NCI-H2107 treated with DMSO at 0.1 percent for 48 hours (cell line): ENCODE measurements around the gene MAP3K21.

Source experiments
- DNase-seq: peaks from one replicate; lab custom pipeline; 2025; ENCODE audit not compliant: unreplicated experiment; lab: John Stamatoyannopoulos, UW

MAP3K21 gene

GRCh38 chr1:233327651-233328141 is at the start of gene MAP3K21:
MAP3K21 (plus strand) TSS chr1:233327724; CDS start chr1:233328029, 305 bp downstream.
- DNase-seq = peak; percentile 67

DNA sequence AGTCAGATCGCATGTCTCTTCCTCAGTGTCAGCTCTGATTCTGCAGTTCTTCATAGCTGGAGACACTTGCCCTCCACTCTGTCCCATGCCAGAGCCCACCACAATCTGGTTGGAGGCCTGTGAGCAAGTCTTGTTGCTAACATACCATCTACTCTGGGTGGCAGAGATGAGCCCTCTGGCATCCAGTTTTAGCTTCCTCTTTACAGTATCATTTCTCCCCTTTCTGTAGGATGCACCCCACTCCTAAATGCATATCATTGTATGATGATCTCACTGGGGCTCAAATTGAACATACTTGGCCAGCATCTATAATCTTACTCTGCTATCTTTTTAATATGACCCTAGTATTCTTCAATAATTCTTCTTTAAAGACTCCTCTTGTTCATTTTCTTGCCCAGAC is 48.9 kb upstream of the MAP3K21 start:
- DNase-seq = no peak

DNA sequence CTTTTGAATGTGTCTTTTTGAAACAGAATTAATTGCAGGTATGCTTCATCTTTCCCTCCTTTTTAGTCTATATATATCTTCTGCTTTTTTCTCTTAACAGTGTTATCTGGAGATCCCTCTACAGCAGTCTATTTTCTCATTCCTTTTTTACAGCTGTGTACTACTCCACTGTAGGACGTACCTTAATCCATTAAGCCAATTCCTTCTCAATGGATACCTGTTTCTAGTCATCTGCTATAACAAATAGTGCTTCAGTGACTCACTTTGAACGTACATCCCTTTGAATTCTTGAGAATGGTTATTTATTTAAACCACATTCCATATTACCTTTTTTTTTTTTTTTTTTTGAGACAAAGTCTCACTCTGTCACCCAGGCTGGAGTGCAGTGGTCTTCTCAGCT is 47.6 kb upstream of the MAP3K21 start:
- DNase-seq = no peak

DNA sequence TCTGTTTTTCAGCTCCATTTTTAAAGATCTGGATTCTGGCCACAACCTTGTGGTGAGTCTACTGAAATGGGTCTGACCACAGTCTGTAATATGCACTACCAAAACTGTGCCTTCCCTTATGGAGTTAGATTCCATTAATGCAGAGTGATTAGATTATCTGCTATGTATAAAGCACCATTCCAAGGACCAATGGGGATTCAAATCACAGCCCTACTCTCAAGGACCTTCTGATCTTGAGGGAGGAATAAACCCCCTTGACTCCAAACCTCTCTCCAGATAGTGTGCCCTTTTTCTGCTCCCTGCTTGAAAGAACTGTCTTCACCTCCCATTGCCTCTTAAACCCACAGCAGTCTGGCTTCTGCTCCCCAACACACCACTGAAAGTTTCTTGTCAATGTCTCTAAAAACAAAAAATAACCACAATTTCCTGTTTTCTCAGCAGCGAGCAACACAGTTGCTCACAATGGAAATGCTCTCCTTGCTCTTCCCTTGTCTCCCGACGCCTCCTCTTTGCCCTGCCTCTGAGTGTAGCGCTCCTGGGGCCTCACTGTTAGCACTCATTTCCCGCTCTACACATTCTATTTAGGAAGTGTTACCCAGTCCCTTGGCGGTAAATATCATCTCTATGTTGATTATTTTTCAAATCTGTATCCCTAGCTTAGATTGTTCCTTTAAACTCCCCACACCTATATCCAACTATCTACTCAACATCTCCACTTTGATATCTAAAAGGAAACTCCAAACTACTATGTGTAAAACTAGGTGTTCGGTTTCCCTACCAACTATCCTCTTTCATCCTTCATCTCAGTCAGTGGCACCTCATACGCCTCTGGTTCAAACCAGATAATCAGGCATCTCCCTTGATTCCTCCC is 45.6 kb upstream of the MAP3K21 start:
- no peak for DNase-seq

DNA sequence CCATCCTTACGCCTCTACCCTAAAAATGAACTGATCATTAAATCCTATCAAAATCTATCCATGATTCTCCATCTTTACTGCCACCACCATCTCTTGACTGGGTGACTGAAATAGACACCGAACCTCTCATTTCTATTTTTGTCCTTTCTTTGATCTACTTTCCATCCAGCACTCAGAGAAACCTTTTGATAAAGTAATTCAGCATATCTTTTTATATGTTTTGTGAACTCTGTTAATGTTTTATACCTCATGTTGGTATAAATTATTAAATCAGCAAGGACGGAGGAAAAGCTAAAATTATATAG is 45.0 kb upstream of the MAP3K21 start:
- DNase-seq = no peak

GRCh38 chr1:233289676-233290075 is 37.8 kb upstream of the MAP3K21 start:
- peak; percentile 91 for DNase-seq

DNA sequence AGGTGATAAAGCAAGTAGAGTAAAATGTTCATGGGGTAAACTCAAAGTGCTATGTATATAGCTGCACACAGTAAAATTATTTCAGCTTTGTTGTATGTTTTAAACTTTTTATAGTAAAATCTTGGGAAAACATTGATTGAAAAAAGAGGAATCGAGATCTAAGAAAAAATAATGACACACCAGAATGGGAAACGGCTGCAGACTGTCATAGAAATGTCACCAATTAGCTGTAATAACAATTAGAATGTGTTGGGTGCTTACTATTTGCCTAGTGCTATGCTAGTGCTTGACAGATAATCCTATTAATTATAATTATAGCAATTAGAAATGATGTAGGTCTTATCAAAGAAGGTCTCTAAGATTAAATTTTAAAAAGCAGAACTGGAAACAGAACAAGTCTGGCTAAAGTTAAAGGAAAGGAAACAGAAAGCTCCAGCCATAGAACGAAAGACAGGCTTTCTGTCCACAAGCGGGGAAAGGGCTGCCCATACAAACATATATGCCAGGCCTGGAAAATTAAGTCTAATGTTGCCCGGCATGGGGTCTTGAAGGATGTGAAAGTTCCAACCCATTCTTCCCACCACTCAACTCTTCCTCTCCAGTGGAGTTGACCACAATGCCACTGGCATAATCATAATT is 37.0 kb upstream of the MAP3K21 start:
- no peak for DNase-seq

- DNase-seq = no peak
Measured at GRCh38 chr1:233293556-233294446, 33.7 kb upstream of the MAP3K21 start.

DNA sequence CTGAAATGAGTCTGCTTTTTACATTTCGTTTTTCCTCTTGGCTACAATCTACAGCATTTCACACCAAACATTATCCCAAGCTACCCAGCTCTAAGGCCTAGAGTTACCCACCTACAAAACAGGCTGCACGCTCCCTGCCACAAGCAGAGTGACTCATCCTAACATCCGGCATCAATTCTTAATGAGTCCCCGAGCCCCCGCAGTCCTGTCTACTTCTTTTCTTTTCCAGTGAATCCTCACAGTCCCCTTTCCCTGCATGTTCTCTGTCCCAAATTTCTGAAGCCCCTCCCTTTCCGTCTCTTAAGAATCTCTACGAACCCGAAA is 32.6 kb upstream of the MAP3K21 start:
- peak; percentile 30 for DNase-seq

DNA sequence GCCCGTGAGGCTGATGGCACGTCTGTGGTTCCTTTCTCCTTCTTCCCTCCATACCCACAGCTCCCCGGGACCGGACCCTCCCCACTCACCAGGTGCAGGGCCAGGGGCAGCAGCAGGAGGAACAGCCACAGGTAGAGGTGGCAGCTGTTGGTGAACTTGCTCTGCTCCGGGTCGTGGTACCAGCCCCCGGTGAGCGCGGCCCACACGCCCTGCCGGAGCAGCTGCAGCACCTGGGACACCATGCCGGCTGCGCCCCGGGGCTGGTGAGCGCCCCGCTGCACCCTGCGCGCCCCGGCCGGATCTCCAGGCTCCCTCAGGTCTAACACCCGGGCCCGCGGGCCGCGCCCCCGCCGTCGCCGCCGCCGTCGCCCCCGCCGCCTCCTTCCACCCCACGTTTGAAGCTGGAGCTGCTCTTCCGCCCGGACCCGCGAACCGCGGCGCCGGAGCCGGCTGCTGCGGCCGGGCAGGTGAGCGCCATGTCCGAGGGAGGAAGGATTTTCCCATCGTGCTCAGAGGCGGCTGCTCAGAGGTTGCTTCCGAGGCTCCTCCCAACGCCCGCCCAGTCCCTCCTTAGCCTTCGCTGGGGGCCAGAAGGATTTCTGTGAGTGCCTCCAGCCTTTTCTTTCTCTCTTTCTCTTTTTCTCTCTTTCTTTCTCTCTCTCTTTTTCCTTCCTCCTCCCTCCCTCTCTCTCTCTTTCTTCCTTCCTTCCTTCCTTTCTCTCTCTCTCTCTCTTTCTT is 32.1 kb upstream of the MAP3K21 start, which contains the start of gene PCNX2:
Gene PCNX2 (minus strand): TSS at position 489 of the 738 bp plus-strand sequence. CDS start 247 bp downstream, at position 242.
- peak; percentile 53 for DNase-seq

- no peak for DNase-seq
Measured at GRCh38 chr1:233295975-233296322, 31.6 kb upstream of the MAP3K21 start.

- DNase-seq = no peak
Measured at GRCh38 chr1:233299450-233299849, 28.1 kb upstream of the MAP3K21 start.

- no peak for DNase-seq
Measured at GRCh38 chr1:233300326-233300725, 27.2 kb upstream of the MAP3K21 start.

DNA sequence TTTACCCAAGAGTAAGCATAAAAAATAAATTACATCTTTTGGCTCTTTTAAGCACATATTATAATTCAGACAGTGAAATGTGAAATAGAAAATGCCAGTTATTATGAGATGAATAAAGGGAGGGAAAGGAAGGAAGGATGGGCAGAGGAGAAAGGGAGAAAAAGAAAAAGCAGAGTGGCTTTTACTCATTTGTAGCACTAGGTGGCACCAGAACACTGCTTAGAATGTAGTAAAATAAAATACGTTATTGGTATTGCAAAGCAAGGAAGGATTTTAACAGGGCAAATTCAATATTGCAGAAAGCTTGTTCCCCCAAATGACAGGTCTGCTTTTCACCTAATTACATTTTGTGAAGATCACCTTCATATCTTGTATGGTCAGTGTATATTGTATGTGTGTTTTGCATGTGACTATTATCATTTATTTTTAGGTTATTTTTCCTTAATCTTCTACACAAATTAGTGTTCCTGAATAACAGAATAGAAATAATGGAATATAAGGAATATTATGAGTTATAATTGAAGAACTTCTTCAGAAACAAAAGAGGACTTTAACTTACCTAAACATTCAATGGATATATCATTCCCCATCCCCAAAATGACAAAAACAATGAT is 22.9 kb upstream of the MAP3K21 start:
- peak; percentile 47 for DNase-seq

DNA sequence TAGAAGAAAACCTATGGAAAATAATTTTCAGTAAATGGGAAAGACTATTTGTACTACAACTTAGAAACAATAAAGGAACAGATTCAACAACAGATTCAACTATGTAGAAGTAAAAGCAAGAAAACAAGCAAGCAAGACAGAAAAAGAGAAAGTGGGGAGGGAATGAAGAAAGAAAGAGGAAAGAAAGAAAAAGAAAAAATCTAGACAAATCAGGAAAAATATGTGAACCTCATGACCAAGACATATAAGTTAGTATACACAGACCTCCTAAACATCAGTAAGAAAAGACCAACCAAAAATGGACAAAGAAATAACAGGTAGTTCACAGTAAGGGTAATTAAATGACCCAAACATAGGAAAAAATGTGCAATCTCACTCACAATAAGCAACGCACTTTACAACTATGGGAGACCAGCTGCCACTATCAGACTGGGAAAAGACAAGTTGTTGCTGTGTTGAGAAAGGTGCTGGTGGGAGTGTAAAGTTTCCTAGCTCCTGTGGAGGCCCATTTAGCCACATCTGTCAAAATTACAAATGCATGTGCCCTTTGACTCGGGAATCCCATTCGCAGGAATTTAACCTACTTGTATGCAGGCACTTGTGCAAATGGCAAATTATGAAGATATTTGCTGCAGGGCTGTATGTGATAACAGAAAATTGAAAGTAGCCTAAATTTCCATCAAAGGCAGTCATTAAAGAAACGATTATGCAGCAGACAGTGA is 13.9 kb upstream of the MAP3K21 start:
- DNase-seq = no peak

GRCh38 chr1:233315718-233316301 is 11.7 kb upstream of the MAP3K21 start:
- DNase-seq = no peak

- no peak for DNase-seq
Measured at GRCh38 chr1:233316473-233316872, 11.1 kb upstream of the MAP3K21 start.

GRCh38 chr1:233319272-233319671 is 8.3 kb upstream of the MAP3K21 start:
- peak; percentile 20 for DNase-seq

DNA sequence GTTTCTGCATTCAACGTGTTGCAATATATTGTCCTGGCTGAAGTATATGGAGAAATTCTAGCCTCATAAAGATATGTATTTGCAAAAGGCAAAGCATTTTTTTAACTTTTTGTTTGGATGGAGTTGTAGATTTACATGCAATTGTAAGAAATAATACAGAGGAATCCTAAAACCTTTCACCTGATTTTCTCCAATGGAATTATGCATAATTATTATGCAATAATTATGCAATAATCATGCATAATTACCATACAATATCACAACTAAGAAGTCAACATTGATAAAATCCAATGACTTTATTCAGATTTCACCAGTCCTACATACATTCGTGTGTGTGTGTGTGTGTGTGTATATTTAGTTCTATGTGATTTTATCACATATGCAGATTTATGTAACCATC is 7.5 kb upstream of the MAP3K21 start:
- DNase-seq = no peak
